OCI-LY1 (cell line): ENCODE measurements around the gene CENPO.

Experiments
- H2AFZ ChIP-seq: fragments of 200-600 bp; sonication (generic), shearing (Covaris generic); 2 replicates; pipeline ENCODE4 v1.6.0; 2014; ENCODE audit warnings: antibody characterized with exemption, mild to moderate bottlenecking, low read length
- H3F3A ChIP-seq: fragments of 200-600 bp; sonication (generic), shearing (Covaris generic); 2 replicates; pipeline ENCODE4 v1.6.0; 2014; ENCODE audit warnings: mild to moderate bottlenecking, antibody characterized with exemption, low read length, moderate library complexity; ENCODE audit not compliant: insufficient read depth
- H3K27ac ChIP-seq: fragments of 200-600 bp; sonication (generic); 2 replicates; pipeline ENCODE4 v1.5.1; 2014; ENCODE audit warnings: low read length, mixed run types, mild to moderate bottlenecking, low read depth; ENCODE audit not compliant: poor library complexity, severe bottlenecking
- H3K27me3 ChIP-seq: fragments of 200-600 bp; sonication (generic); 2 replicates; pipeline ENCODE4 v1.6.0; 2014; ENCODE audit warnings: antibody characterized with exemption, mild to moderate bottlenecking, low read length, moderate library complexity; ENCODE audit not compliant: insufficient read depth
- H3K36me3 ChIP-seq: fragments of 200-600 bp; sonication (generic); 2 replicates; pipeline ENCODE4 v1.6.1; 2014; ENCODE audit warnings: mild to moderate bottlenecking, antibody characterized with exemption, low read length, moderate library complexity, mixed read lengths; ENCODE audit not compliant: insufficient read depth
- H3K4me1 ChIP-seq: fragments of 200-600 bp; sonication (generic); 2 replicates; pipeline ENCODE4 v1.5.1; 2014; ENCODE audit warnings: mild to moderate bottlenecking, low read length, moderate library complexity; ENCODE audit not compliant: insufficient read depth, severe bottlenecking
- H3K4me2 ChIP-seq: fragments of 200-600 bp; sonication (generic), shearing (Covaris generic); 2 replicates; pipeline ENCODE4 v1.6.1; 2014; ENCODE audit warnings: low read length
- H3K4me3 ChIP-seq: fragments of 200-600 bp; sonication (generic); 2 replicates; pipeline ENCODE4 v1.5.1; 2014; ENCODE audit warnings: low read length, low read depth, mild to moderate bottlenecking, mixed read lengths; ENCODE audit not compliant: poor library complexity, severe bottlenecking
- H3K79me2 ChIP-seq: fragments of 200-600 bp; shearing (Covaris generic); 2 replicates; pipeline ENCODE4 v1.6.1; 2016; ENCODE audit warnings: mixed run types, low read length, mixed read lengths; ENCODE audit not compliant: insufficient read depth
- H3K9ac ChIP-seq: fragments of 200-600 bp; sonication (generic), shearing (Covaris generic); 2 replicates; pipeline ENCODE4 v1.6.1; 2014; ENCODE audit warnings: mild to moderate bottlenecking, low read length, mixed read lengths
- H3K9me2 ChIP-seq: fragments of 200-600 bp; sonication (generic), shearing (Covaris generic); 2 replicates; pipeline ENCODE4 v1.6.1; 2014; ENCODE audit warnings: low read depth, mild to moderate bottlenecking, low read length, mixed read lengths
- H3K9me3 ChIP-seq: fragments of 200-600 bp; shearing (Covaris generic); 2 replicates; pipeline ENCODE4 v1.6.1; 2014; ENCODE audit warnings: low read length, mixed read lengths
- H4K20me1 ChIP-seq: fragments of 200-600 bp; sonication (generic), shearing (Covaris generic); 2 replicates; pipeline ENCODE4 v1.6.0; 2016; ENCODE audit warnings: mild to moderate bottlenecking, low read length; ENCODE audit not compliant: insufficient read depth
- EZH2 ChIP-seq: fragments of 200-600 bp; sonication (generic), shearing (Covaris generic); IDR thresholded peaks from 2 replicates; pipeline ENCODE4 v1.8.0; 2017; ENCODE audit warnings: borderline replicate concordance, mixed run types, mild to moderate bottlenecking, antibody characterized with exemption, low read length, moderate library complexity, mixed read lengths
- TF ChIP-seq, protein P1 (sequence below): fragments of 200-600 bp; sonication (generic), shearing (Covaris generic); IDR thresholded peaks from 2 replicates; pipeline ENCODE4 v1.5.1; 2017; ENCODE audit warnings: mild to moderate bottlenecking, antibody characterized with exemption, low read length, moderate library complexity, mixed read lengths

Gene CENPO

DNA sequence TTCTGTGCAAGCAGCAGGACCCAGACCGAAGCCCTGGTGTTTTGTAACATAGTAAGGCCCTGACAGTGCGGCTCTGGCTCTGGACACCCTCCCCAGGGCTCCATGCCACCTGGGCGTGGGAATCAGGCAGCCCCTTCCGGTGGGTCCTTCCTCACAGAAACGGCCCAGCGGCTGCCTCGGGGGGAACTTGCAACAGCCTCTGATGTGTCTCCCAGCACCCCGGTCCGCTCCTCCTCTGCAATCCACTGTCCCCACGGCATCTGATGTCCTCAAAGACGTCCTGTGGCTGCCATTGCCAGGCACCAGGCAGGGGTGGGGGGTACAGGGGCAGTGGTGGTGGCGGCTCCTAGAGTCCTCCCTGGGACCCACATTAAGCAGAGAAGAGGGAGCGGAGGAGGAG, 58.8 kb downstream of the CENPO start:
- H3K27ac ChIP-seq = no peak overlapping the region
- no peaks in the 10 kb centered on the region for H4K20me1 ChIP-seq
- no peaks in the 10 kb centered on the region for H3K79me2 ChIP-seq
- TF ChIP-seq, protein P1, sequence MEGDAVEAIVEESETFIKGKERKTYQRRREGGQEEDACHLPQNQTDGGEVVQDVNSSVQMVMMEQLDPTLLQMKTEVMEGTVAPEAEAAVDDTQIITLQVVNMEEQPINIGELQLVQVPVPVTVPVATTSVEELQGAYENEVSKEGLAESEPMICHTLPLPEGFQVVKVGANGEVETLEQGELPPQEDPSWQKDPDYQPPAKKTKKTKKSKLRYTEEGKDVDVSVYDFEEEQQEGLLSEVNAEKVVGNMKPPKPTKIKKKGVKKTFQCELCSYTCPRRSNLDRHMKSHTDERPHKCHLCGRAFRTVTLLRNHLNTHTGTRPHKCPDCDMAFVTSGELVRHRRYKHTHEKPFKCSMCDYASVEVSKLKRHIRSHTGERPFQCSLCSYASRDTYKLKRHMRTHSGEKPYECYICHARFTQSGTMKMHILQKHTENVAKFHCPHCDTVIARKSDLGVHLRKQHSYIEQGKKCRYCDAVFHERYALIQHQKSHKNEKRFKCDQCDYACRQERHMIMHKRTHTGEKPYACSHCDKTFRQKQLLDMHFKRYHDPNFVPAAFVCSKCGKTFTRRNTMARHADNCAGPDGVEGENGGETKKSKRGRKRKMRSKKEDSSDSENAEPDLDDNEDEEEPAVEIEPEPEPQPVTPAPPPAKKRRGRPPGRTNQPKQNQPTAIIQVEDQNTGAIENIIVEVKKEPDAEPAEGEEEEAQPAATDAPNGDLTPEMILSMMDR = no peak
- no peak for TF ChIP-seq EZH2
- no peaks in the 10 kb centered on the region for H3K27me3 ChIP-seq
- no peaks in the 10 kb centered on the region for H3F3A ChIP-seq
- H3K4me2 ChIP-seq = no peak overlapping the region
- H3K4me3 ChIP-seq = no peak overlapping the region
- H3K4me1 ChIP-seq = no peaks in the 10 kb centered on the region
- no peak overlapping the region for H3K9ac ChIP-seq
- no peaks in the 10 kb centered on the region for H3K9me2 ChIP-seq
- H2AFZ ChIP-seq = no peak overlapping the region
- peaks cover 62% of the 10 kb centered on the region for H3K36me3 ChIP-seq
- H3K9me3 ChIP-seq = peaks cover 13% of the 10 kb centered on the region

DNA sequence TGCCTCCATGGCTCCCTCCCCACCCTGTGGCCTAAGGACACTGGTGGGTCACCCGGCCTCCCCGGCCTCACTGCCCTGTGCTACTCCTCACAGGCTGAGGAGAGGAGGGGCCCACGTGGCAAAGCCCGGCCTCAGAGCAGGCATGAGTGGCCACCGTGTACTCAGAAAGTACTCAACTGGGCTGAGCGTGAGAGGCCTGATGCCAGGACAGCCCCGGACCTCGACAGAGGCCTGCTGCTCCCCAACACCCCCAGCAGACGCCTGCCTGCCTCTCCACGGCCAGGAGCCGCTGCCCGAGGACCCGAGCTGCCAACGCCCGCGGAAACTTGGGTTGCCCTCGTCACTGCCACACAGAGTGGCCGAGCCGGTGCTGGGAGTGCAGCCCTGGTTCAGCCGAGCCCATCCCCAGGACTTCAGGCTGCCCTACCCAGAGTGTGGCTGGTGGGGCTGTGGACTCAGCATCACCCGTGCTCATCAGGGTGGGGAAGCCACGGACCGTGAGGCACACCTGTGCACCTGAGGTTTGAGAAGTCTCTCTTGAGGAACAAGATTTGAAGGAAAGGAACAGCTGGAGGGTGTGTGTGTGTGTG, 59.3 kb downstream of the CENPO start:
- Histone ChIP-seq H3K27ac (no peak overlapping the region), H3K9me2 (no peaks in the 10 kb centered on the region), H3K4me1 (no peaks in the 10 kb centered on the region), H3K9ac (no peak overlapping the region), H3K79me2 (no peaks in the 10 kb centered on the region), H3K9me3 (peaks cover 11% of the 10 kb centered on the region), H3K36me3 (peaks cover 57% of the 10 kb centered on the region), H3F3A (no peaks in the 10 kb centered on the region), H3K4me3 (no peak overlapping the region), H2AFZ (no peak overlapping the region), H4K20me1 (no peaks in the 10 kb centered on the region), H3K4me2 (no peak overlapping the region), H3K27me3 (no peaks in the 10 kb centered on the region)
- TF ChIP-seq EZH2 = no peak
- TF ChIP-seq, protein P1 = no peak

DNA sequence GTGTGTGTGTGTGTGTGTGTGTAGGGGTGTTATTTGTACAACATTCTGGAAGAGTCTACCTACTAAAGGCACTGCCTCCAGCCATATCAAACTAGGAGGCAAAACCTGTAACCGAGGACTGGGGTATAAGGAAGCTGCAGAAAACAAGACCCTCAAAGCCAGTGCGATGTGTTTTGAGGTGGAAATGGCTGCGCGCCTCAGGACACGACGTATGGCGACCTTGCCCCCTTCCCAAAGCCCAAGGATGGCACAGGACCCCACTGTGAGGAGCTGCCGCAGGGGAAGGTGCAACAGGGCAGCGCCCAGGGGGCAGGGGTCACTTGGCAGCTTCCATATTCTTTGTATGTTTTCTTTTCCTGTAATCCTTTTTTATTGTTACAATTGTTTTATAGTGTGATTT, 59.8 kb downstream of the CENPO start:
- TF ChIP-seq, protein P1 = no peak
- no peak for TF ChIP-seq EZH2
- Histone ChIP-seq H3K79me2 (no peaks in the 10 kb centered on the region), H3K27me3 (no peaks in the 10 kb centered on the region), H2AFZ (no peak overlapping the region), H3K9me3 (peaks cover 11% of the 10 kb centered on the region), H3F3A (no peaks in the 10 kb centered on the region), H3K4me2 (no peak overlapping the region), H3K4me3 (no peak overlapping the region), H3K27ac (no peak overlapping the region), H3K9ac (no peak overlapping the region), H4K20me1 (no peaks in the 10 kb centered on the region), H3K36me3 (peaks cover 60% of the 10 kb centered on the region), H3K9me2 (no peaks in the 10 kb centered on the region), H3K4me1 (no peaks in the 10 kb centered on the region)
